ENCODE data around the gene RAP1A. TPM values are rescaled to one million over a fixed set of nuclear protein-coding genes. Genes with fewer than 3 reads are reported as not detected.

RAP1A gene
- total RNA-seq, 2 donors from 2014 or later = 82.3 to 113 TPM

GRCh38 chr1:111727056-111727455, 107.5 kb downstream of the RAP1A start:
- ATAC-seq = no peak

GRCh38 chr1:111729271-111729921, 109.8 kb downstream of the RAP1A start:
- intact Hi-C loops (cut with DNase I, micrococcal nuclease) = no loop called here
- ATAC-seq (no peak), DNase-seq (no peak)

More at GRCh38 chr1:111727056-111727455, 107.5 kb downstream of the RAP1A start:
- DNase-seq = no peak
- intact Hi-C loops (cut with DNase I, micrococcal nuclease) = no loop called here

GRCh38 chr1:111729946-111730681, 110.5 kb downstream of the RAP1A start:
- DNase-seq (no peak), ATAC-seq (no peak)
- intact Hi-C loops (cut with DNase I, micrococcal nuclease) = no loop called here

GRCh38 chr1:111730706-111731105, 111.1 kb downstream of the RAP1A start:
- DNase-seq = no peak
- intact Hi-C loops (cut with DNase I, micrococcal nuclease) = no loop called here

GRCh38 chr1:111731956-111732355, 112.4 kb downstream of the RAP1A start:
- no peak for DNase-seq
- intact Hi-C loops (cut with DNase I, micrococcal nuclease) = no loop called here
- no peak for ATAC-seq

More at GRCh38 chr1:111730706-111731105, 111.1 kb downstream of the RAP1A start:
- no peak for ATAC-seq

GRCh38 chr1:111732718-111733117, 113.1 kb downstream of the RAP1A start:
- no peak for DNase-seq
- no peak for ATAC-seq
- intact Hi-C loops (cut with DNase I, micrococcal nuclease) = no loop called here

- DNase-seq = peak in 1 of 2 donors; percentile 49
- ATAC-seq = peak; percentile 66
These were observed 113.8 kb downstream of the RAP1A start for GRCh38 chr1:111733183-111733991.

GRCh38 chr1:111733992-111734341, 114.4 kb downstream of the RAP1A start:
- DNase-seq = no peak
- intact Hi-C loops (cut with DNase I, micrococcal nuclease) = no loop called here

More at GRCh38 chr1:111733183-111733991, 113.8 kb downstream of the RAP1A start:
- intact Hi-C loops (cut with DNase I, micrococcal nuclease) = no loop called here

GRCh38 chr1:111734426-111734825, 114.8 kb downstream of the RAP1A start:
- intact Hi-C loops (cut with DNase I, micrococcal nuclease) = no loop called here
- ATAC-seq (no peak), DNase-seq (no peak)

More at GRCh38 chr1:111733992-111734341, 114.4 kb downstream of the RAP1A start:
- ATAC-seq = no peak

- intact Hi-C loops (cut with DNase I, micrococcal nuclease) = no loop called here
- no peak for ATAC-seq
- DNase-seq = no peak
These were observed 115.3 kb downstream of the RAP1A start for GRCh38 chr1:111734856-111735255.

GRCh38 chr1:111735321-111735720, 115.7 kb downstream of the RAP1A start:
- intact Hi-C loops (cut with DNase I, micrococcal nuclease) = no loop called here
- ATAC-seq = no peak
- no peak for DNase-seq

GRCh38 chr1:111735858-111736544, 116.4 kb downstream of the RAP1A start:
- intact Hi-C loops (cut with DNase I, micrococcal nuclease) = no loop called here
- no peak for DNase-seq
- no peak for ATAC-seq

- intact Hi-C loops (cut with DNase I, micrococcal nuclease) = no loop called here
- no peak for ATAC-seq
These were observed 117.1 kb downstream of the RAP1A start for GRCh38 chr1:111736548-111737215.

GRCh38 chr1:111737216-111738132, 117.9 kb downstream of the RAP1A start:
- ATAC-seq = no peak
- intact Hi-C loops (cut with DNase I, micrococcal nuclease) = no loop called here
- no peak for DNase-seq

More at GRCh38 chr1:111736548-111737215, 117.1 kb downstream of the RAP1A start:
- no peak for DNase-seq

- intact Hi-C loops (cut with DNase I, micrococcal nuclease) = no loop called here
- DNase-seq = no peak
- no peak for ATAC-seq
These were observed 118.5 kb downstream of the RAP1A start for GRCh38 chr1:111738133-111738435.

GRCh38 chr1:111738436-111739193, 119.0 kb downstream of the RAP1A start:
- ATAC-seq = peak; percentile 75
- intact Hi-C loops (cut with DNase I, micrococcal nuclease) = no loop called here
- peak; percentile 68 to 80 for DNase-seq

Data from left colon (tissue), 2 donors.